Colonic mucosa (tissue), 4 donors: ENCODE data around the gene CRTC3. TPM values are rescaled to one million over a fixed set of nuclear protein-coding genes. Genes with fewer than 3 reads are reported as not detected.

Source experiments
- DNase-seq: peaks from one replicate; pipeline ENCODE4 v3.0.0-alpha.2; 2020
- H3K27ac ChIP-seq: fragments of 200-600 bp; one replicate; pipeline ENCODE4 v1.8.0; 2021
- H3K27me3 ChIP-seq: fragments of 200-600 bp; one replicate; pipeline ENCODE4 v1.8.0; 2021
- H3K36me3 ChIP-seq: fragments of 200-600 bp; one replicate; pipeline ENCODE4 v1.8.0; 2021
- H3K4me1 ChIP-seq: fragments of 200-600 bp; one replicate; pipeline ENCODE4 v1.8.0; 2021; ENCODE audit warnings: mild to moderate bottlenecking
- H3K4me3 ChIP-seq: fragments of 200-600 bp; one replicate; pipeline ENCODE4 v1.8.0; 2021
- H3K9ac ChIP-seq, 2 donors: one replicate each; pipeline ENCODE4 v1.7.0; 2013; ENCODE audit warnings: control low read depth in 2 of 2, low read depth in 2 of 2, low read length in 2 of 2
- H3K9me3 ChIP-seq: fragments of 200-600 bp; one replicate; pipeline ENCODE4 v1.8.0; 2021
- intact Hi-C: fragments of 100-400 bp; cut with DNase I; formaldehyde crosslinking; loops from one replicate; pipeline ENCODE4 v1.14.1; 2022
- total RNA-seq, 2 donors: library from RNA; stranded (reverse); fragmentation: NEBNext Ultra II Directional in 1 of 2; extraction: Animal tissue kit (Norgen Biotek cat#: 25700) in 1 of 2; gene quantifications; one replicate each; pipeline ENCODE4 v1.2.1, GENCODE V29; 2021
- TF ChIP-seq, protein P1 (sequence below): fragments of 200-600 bp; IDR thresholded peaks from one replicate; pipeline ENCODE4 v1.8.0; 2022; ENCODE audit warnings: antibody characterized with exemption, mild to moderate bottlenecking
- donor health status: healthy.
- donor health status: DM: no; HTN: no; CAD: no.
- donor health status: DM: no; HTN: no; CAD: no.

CRTC3 gene
- total RNA-seq, 2 donors from 2014 or later: 16.1 to 24.2 TPM

GRCh38 chr15:90644952-90645725, 115.4 kb downstream of the CRTC3 start:
- Histone ChIP-seq H3K9me3 (no peaks in the 10 kb centered on the region), H3K4me3 (no peak overlapping the region), H3K27ac (no peak overlapping the region), H3K36me3 (peaks cover 4% of the 10 kb centered on the region), H3K27me3 (no peaks in the 10 kb centered on the region), H3K9ac (no peak overlapping the region), H3K4me1 (peaks cover 6% of the 10 kb centered on the region)
- DNase-seq: no peak
- intact Hi-C loops: no loop called here
- TF ChIP-seq, protein P1, sequence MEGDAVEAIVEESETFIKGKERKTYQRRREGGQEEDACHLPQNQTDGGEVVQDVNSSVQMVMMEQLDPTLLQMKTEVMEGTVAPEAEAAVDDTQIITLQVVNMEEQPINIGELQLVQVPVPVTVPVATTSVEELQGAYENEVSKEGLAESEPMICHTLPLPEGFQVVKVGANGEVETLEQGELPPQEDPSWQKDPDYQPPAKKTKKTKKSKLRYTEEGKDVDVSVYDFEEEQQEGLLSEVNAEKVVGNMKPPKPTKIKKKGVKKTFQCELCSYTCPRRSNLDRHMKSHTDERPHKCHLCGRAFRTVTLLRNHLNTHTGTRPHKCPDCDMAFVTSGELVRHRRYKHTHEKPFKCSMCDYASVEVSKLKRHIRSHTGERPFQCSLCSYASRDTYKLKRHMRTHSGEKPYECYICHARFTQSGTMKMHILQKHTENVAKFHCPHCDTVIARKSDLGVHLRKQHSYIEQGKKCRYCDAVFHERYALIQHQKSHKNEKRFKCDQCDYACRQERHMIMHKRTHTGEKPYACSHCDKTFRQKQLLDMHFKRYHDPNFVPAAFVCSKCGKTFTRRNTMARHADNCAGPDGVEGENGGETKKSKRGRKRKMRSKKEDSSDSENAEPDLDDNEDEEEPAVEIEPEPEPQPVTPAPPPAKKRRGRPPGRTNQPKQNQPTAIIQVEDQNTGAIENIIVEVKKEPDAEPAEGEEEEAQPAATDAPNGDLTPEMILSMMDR: no peak

DNA sequence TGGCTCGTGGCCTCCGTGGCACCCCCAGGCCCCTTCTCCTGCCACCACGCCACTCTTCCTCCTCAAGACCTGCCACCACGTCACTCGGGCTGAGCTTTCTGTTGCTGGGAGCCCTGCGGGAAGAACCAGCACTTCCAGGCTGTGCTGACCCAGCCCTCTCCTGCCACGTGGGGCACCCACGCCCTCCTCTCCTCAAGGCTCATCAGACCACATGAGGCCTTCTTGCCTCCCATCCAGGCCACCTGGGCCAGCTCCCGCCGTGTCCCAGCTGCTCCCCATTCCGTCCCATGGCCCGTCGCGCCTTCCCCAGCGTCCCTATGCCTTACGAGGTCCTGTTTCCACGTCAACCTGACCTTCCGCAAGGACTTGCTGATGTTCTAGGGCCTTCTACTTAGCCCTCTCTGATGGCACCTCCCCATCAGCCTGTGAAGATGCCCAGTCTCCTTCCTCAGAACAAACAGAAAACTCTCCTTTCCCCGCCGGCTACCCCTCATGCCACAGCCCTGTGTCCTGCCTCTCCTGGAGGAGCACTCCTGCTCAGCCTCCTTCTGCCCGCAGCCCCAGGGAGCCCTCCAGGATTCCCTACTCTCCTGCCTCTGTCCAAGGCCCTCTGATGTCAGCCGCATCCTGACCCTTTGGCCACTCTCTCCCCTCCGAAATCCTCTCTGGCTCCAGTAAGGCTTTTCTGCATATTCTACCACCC, 116.3 kb downstream of the CRTC3 start:
- H3K4me1 ChIP-seq: peaks cover 6% of the 10 kb centered on the region
- TF ChIP-seq, protein P1: no peak
- no peak overlapping the region for H3K4me3 ChIP-seq
- H3K9me3 ChIP-seq: no peaks in the 10 kb centered on the region
- DNase-seq: no peak
- peak overlapping the region; percentile 22 for H3K27ac ChIP-seq
- H3K27me3 ChIP-seq: no peaks in the 10 kb centered on the region
- H3K9ac ChIP-seq: no peak overlapping the region
- peaks cover 4% of the 10 kb centered on the region for H3K36me3 ChIP-seq
- intact Hi-C loops: no loop called here

- no peak overlapping the region for H3K4me3 ChIP-seq
- no peak overlapping the region for H3K27ac ChIP-seq
- H3K4me1 ChIP-seq: peaks cover 6% of the 10 kb centered on the region
- H3K36me3 ChIP-seq: peaks cover 1% of the 10 kb centered on the region
- TF ChIP-seq, protein P1: no peak
- H3K27me3 ChIP-seq: no peaks in the 10 kb centered on the region
- DNase-seq: no peak
- no peaks in the 10 kb centered on the region for H3K9me3 ChIP-seq
- H3K9ac ChIP-seq: no peak overlapping the region
- intact Hi-C loops: no loop called here
Measured at GRCh38 chr15:90646662-90647305, 117.1 kb downstream of the CRTC3 start.

DNA sequence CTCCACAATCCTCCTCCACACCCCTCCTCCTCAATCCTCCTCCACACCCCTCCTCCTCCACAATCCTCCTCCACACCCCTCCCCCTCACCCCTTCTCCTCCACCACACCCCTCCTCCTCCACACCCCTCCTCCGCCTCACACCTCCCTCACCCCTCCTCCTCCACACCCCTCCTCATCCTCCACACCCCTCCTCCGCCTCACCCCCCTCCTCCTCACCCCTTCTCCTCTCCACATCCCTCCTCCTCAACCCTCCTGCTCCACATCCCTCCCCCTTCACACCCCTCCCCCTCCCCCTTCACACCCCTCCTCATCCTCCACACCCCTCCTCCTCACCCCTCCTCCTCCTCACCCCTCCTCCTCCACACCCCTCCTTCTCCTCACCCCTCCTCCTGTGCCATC, 117.6 kb downstream of the CRTC3 start:
- H3K27me3 ChIP-seq: no peaks in the 10 kb centered on the region
- intact Hi-C loops: no loop called here
- H3K4me3 ChIP-seq: no peak overlapping the region
- H3K9me3 ChIP-seq: no peaks in the 10 kb centered on the region
- no peaks in the 10 kb centered on the region for H3K36me3 ChIP-seq
- H3K4me1 ChIP-seq: peaks cover 6% of the 10 kb centered on the region
- no peak overlapping the region for H3K27ac ChIP-seq
- no peak overlapping the region for H3K9ac ChIP-seq
- TF ChIP-seq, protein P1: no peak
- no peak for DNase-seq

DNA sequence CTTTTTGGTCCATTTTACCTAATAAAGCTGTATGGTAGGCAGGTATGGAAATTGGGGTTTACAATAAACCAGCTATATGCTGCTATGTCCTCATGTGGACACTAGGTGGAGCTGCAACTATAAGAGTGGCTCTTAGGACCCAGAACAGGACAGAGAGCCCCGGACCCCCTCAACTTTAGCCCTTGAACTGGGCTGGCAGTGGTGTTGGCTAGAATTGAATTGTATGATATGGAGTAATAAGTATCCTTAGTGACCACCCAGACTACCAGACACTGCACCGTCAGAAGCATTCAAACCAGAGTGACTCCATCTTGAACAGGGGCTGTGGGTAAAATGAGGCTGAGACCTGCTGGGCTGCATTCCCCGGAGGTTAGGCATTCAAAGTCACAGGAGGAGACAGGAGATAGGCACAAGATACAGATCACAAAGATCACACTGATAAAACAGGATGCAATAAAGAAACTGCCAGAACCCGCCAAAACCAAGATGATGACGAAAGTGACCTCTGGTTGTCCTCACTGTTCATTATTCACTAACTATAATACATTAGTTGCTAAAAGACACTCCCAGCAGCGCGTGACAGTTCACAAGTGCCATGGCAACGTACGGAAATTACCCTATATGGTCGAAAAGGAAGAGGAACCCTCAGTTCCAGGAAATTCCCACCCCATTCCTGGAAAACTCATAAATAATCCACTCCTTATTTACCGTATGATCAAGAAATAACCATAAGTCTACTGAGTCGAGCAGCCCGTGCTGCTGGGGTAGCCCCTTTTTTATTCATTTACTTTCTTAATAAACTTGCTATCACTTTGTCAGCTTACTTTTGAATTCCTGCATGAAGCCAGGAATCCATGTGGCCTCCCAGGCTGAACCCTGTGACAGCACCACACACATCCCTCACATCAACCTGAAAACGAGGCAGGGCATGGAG, 118.7 kb downstream of the CRTC3 start:
- TF ChIP-seq, protein P1: peak; percentile 86

More for the DNA sequence above, 118.7 kb downstream of the CRTC3 start:
- Histone ChIP-seq H3K27ac (peak overlapping the region; percentile 62), H3K4me1 (peaks cover 6% of the 10 kb centered on the region), H3K36me3 (no peaks in the 10 kb centered on the region), H3K27me3 (no peaks in the 10 kb centered on the region), H3K4me3 (peak overlapping the region; percentile 11), H3K9ac (no peak overlapping the region), H3K9me3 (no peaks in the 10 kb centered on the region)
- peak; percentile 75 for DNase-seq
- intact Hi-C loops: loop anchor here (2.0 kb wide), 1 partner anchor 238 kb away; no protein-coding TSS in a partner anchor
